GM12878 (cell line): ENCODE results near the gene DCC. TPM values are rescaled to one million over a fixed set of nuclear protein-coding genes. Genes with fewer than 3 reads are reported as not detected.

Source experiments
- ATAC-seq: fragments of 200-7000 bp; cut with Tn5 transposase; 3 replicates; pipeline ENCODE4 v1.9.1; 2020; ENCODE audit warnings: mild to moderate bottlenecking, moderate library complexity
- BruUV-seq: library from RNA; stranded (reverse); fragments of 400-500 nt; replicated peaks from 2 replicates; lab custom pipeline; 2021; lab: Mats Ljungman, UMichigan
- CTCF ChIA-PET: fragments of 300-600 bp; sonication (Branson Sonifier 250); formaldehyde crosslinking; extraction: SDS; loops from one replicate; lab custom pipeline; 2021; ENCODE audit warnings: inconsistent platforms; lab: Yijun Ruan, JAX
- POLR2A ChIA-PET: fragments of 350-600 bp; formaldehyde crosslinking; extraction: SDS; loops from one replicate; lab custom pipeline; 2021; ENCODE audit warnings: inconsistent platforms; lab: Charles Lee
- RAD21 ChIA-PET: fragments of 300-600 bp; sonication (Branson Sonifier 250); formaldehyde crosslinking; loops from one replicate; lab custom pipeline; 2023; ENCODE audit warnings: antibody characterized with exemption; ENCODE audit not compliant: unreplicated experiment; lab: Charles Lee
- SMC1A ChIA-PET: fragments of 300-600 bp; sonication (Branson Sonifier 250); formaldehyde crosslinking; loops from one replicate; lab custom pipeline; 2023; ENCODE audit not compliant: unreplicated experiment, uncharacterized antibody; lab: Charles Lee
- DNase-seq: peaks from one replicate; pipeline ENCODE4 v3.0.0-alpha.2; 2011; ENCODE audit warnings: low read depth, low spot score
- FAIRE-seq: peaks from 3 replicates; lab custom pipeline; 2011; peaks lifted over from hg19 to GRCh38; lab: Jason Lieb, UNC
- H2AFZ ChIP-seq: 2 replicates; pipeline ENCODE4 v1.6.0; 2011; ENCODE audit warnings: low read depth, low read length, control low read depth; ENCODE audit not compliant: control insufficient read depth
- H3K27ac ChIP-seq: 2 replicates; pipeline ENCODE4 v1.5.1; 2011; ENCODE audit warnings: control low read depth; ENCODE audit not compliant: control insufficient read depth, insufficient read depth
- H3K27me3 ChIP-seq, 2 experiments: replicated peaks in 1 of 2; 2 replicates each; pipeline versions ENCODE4 v1.6.0 to v1.6.1; 2011; ENCODE audit warnings: low read length in 1 of 2; ENCODE audit not compliant: control insufficient read depth in 2 of 2, insufficient read depth in 2 of 2
- H3K36me3 ChIP-seq, 2 experiments: 2 replicates each; pipeline ENCODE4 v1.5.1; 2011; ENCODE audit warnings: low read length in 1 of 2; ENCODE audit not compliant: control insufficient read depth in 2 of 2, insufficient read depth in 2 of 2
- H3K4me1 ChIP-seq: 2 replicates; pipeline ENCODE4 v1.6.1; 2011; ENCODE audit warnings: mild to moderate bottlenecking, low read length, moderate library complexity, mixed read lengths; ENCODE audit not compliant: control insufficient read depth, insufficient read depth
- H3K4me2 ChIP-seq: 2 replicates; pipeline ENCODE4 v1.6.0; 2011; ENCODE audit warnings: control low read depth; ENCODE audit not compliant: control insufficient read depth, insufficient read depth
- H3K4me3 ChIP-seq: fragments of 200-600 bp; sonication (generic); 2 replicates; pipeline ENCODE4 v1.5.1; 2016
- H3K79me2 ChIP-seq: 2 replicates; pipeline ENCODE4 v1.6.0; 2011; ENCODE audit warnings: low read length; ENCODE audit not compliant: control insufficient read depth, insufficient read depth
- H3K9ac ChIP-seq: 2 replicates; pipeline ENCODE4 v1.8.0; 2011; ENCODE audit warnings: low read length, control low read depth, mixed read lengths; ENCODE audit not compliant: control insufficient read depth, insufficient read depth
- H3K9me3 ChIP-seq: replicated peaks from 3 replicates; pipeline ENCODE4 v1.5.1; 2011; ENCODE audit warnings: mild to moderate bottlenecking, low read length; ENCODE audit not compliant: control insufficient read depth, insufficient read depth
- H4K20me1 ChIP-seq: 2 replicates; pipeline ENCODE4 v1.6.0; 2011; ENCODE audit not compliant: control insufficient read depth, insufficient read depth
- ATF2 ChIP-seq: IDR thresholded peaks from 2 replicates; pipeline ENCODE4 v1.6.1; 2012; ENCODE audit warnings: low read length, inconsistent platforms
- ATF7 ChIP-seq: fragments of 450-650 bp; IDR thresholded peaks from 2 replicates; pipeline ENCODE4 v1.6.1; 2016; ENCODE audit warnings: low read depth, mild to moderate bottlenecking
- BHLHE40 ChIP-seq, 2 experiments: fragments of 450-650 bp in 1 of 2; IDR thresholded peaks; 2 replicates each; pipeline ENCODE4 v1.6.1; 2011 to 2017; ENCODE audit warnings: low read depth in 2 of 2, borderline replicate concordance in 1 of 2, improper control_type of control experiment in 1 of 2, low read length in 1 of 2, mild to moderate bottlenecking in 1 of 2
- CEBPZ ChIP-seq: fragments of 150-350 bp; IDR thresholded peaks from 2 replicates; pipeline ENCODE4 v1.6.1; 2016; ENCODE audit warnings: low read depth, low read length
- ESRRA ChIP-seq: IDR thresholded peaks from 2 replicates; pipeline ENCODE4 v1.6.1; 2012; ENCODE audit warnings: mild to moderate bottlenecking, low read length, improper control_type of control experiment
- IKZF1 ChIP-seq: fragments of 450-650 bp; conservative IDR thresholded peaks from 2 replicates; pipeline ENCODE4 v1.6.1; 2017; ENCODE audit warnings: antibody characterized with exemption, mild to moderate bottlenecking
- ZBED1 ChIP-seq: IDR thresholded peaks from 2 replicates; pipeline ENCODE4 v1.6.1; 2016; ENCODE audit warnings: borderline replicate concordance
- ZBTB33 ChIP-seq: fragments of 450-650 bp; IDR thresholded peaks from 2 replicates; pipeline ENCODE4 v1.6.1; 2017; ENCODE audit warnings: mild to moderate bottlenecking
- WGBS: methylation state at CpG from one replicate; pipeline ENCODE4 v1.1.6; 2016; ENCODE audit warnings: low lambda C conversion rate; ENCODE audit not compliant: insufficient replicate concordance, insufficient coverage; ENCODE audit errors: missing lambda C conversion rate; 5-methylcytosine and 5-hydroxymethylcytosine counted together
- in situ Hi-C: fragments of 300-500 bp; cut with MboI; formaldehyde crosslinking; loops from 9 replicates; pipeline ENCODE4 v1.14.3; 2018; ENCODE audit warnings: mixed read lengths
- intact Hi-C: fragments of 100-400 bp; cut with micrococcal nuclease; formaldehyde crosslinking; loops from one replicate; pipeline ENCODE4 v1.14.2; 2022; ENCODE audit not compliant: unreplicated experiment
- polyA plus RNA-seq, 11 experiments: library from polyadenylated mRNA; depleted of rRNA in 4 of 11; unstranded in 6 of 11; stranded (reverse) in 5 of 11; fragments of >200 nt; fragmentation: Nextera tagmentation in 4 of 11; fragmentation: Illumina TruSeq in 1 of 11; extraction: Ambion mirVana in 4 of 11; extraction: Trizol in 1 of 11; gene quantifications; 1 replicate in 1 of 11; 2 replicates in 10 of 11; pipeline versions ENCODE4 v1.2.1 to v1.2.3, GENCODE V29; 2011 to 2016; ENCODE audit warnings: inconsistent platforms in 2 of 11, missing spikeins in 2 of 11, low read depth in 1 of 11
- total RNA-seq, 4 experiments: library from RNA; depleted of rRNA in 3 of 4; stranded (reverse); fragments of >200 nt in 3 of 4; fragmentation: Illumina TruSeq in 1 of 4; extraction: Trizol in 1 of 4; gene quantifications; 2 replicates each; pipeline versions ENCODE4 v1.2.1 to v1.2.3, GENCODE V29; 2013 to 2021

Gene DCC
- total and polyA plus RNA-seq, 10 of the 15 experiments (the other 5 are each of a cell fraction or from before 2014, with no cell fraction given), result 0.01 TPM; not detected in 9

GRCh38 chr18:52459890-52460289 lies 119.9 kb downstream of the DCC start:
- ChIA-PET POLR2A (no interaction called here), SMC1A (no interaction called here), CTCF (no interaction called here), RAD21 (no interaction called here)
- TF ChIP-seq ATF7 (no peak), ESRRA (no peak), ZBTB33 (no peak)
- no peaks in the 10 kb centered on the region for H3K4me1 ChIP-seq
- no peak overlapping the region for H3K9ac ChIP-seq
- FAIRE-seq, result no peak
- 100% methylated on average over 1 of the region's 1 CpG for WGBS
- H3K79me2 ChIP-seq, result no peaks in the 10 kb centered on the region
- no peak for DNase-seq
- in situ Hi-C loops, result no loop called here
- no peak overlapping the region for H3K27ac ChIP-seq
- BruUV-seq, result no TSS peak
- H3K4me2 ChIP-seq, result no peak overlapping the region
- no peaks in the 10 kb centered on the region for H3K9me3 ChIP-seq
- H4K20me1 ChIP-seq, result no peaks in the 10 kb centered on the region
- ATAC-seq, result no peak
- intact Hi-C loops, result no loop called here
- H2AFZ ChIP-seq, result no peak overlapping the region
- no peak overlapping the region for H3K4me3 ChIP-seq
- no peaks in the 10 kb centered on the region for H3K27me3 ChIP-seq
- no peaks in the 10 kb centered on the region for H3K36me3 ChIP-seq

- TF ChIP-seq CEBPZ (no peak), BHLHE40 (IDR thresholded peaks at IDR 0.05; ENCODE audit: borderline replicate concordance in 1 of 2, low read depth in 2 of 2, low read length in 1 of 2) (no peak), IKZF1 (no peak), ZBED1 (no peak), ATF2 (no peak)
- Histone ChIP-seq H2AFZ (no peak overlapping the region), H3K4me1 (no peaks in the 10 kb centered on the region), H3K9ac (no peak overlapping the region), H3K4me2 (no peak overlapping the region), H3K27me3 (no peaks in the 10 kb centered on the region), H3K36me3 (no peaks in the 10 kb centered on the region), H3K9me3 (no peaks in the 10 kb centered on the region), H4K20me1 (no peaks in the 10 kb centered on the region), H3K27ac (no peak overlapping the region), H3K79me2 (no peaks in the 10 kb centered on the region), H3K4me3 (no peak overlapping the region)
- no TSS peak for BruUV-seq
- SMC1A ChIA-PET, result no interaction called here
- ATAC-seq (no peak), FAIRE-seq (no peak), DNase-seq (no peak)
- intact Hi-C loops, result no loop called here
- 11% methylated on average over 4 of the region's 4 CpGs for WGBS
- CTCF ChIA-PET, result no interaction called here
- POLR2A ChIA-PET, result no interaction called here
- RAD21 ChIA-PET, result no interaction called here
- in situ Hi-C loops, result no loop called here
Observed at GRCh38 chr18:52462853-52463252, 122.9 kb downstream of the DCC start.
